Breast epithelium (tissue), 4 donors: Measurements from ENCODE around the gene KDM1B. TPM values are rescaled to one million over a fixed set of nuclear protein-coding genes. Genes with fewer than 3 reads are reported as not detected.
A peak's percentile ranks its signal among the peaks of the same experiment; 100 is the strongest.

Experiments
- DNase-seq, 2 donors: peaks; one replicate each; pipeline ENCODE4 v3.0.0-alpha.2; 2019; ENCODE audit warnings: low spot score in 2 of 2
- H3K27ac ChIP-seq, 2 donors: fragments of 200-600 bp; sonication (generic) in 1 of 2; one replicate each; pipeline ENCODE4 v1.5.1; 2016 to 2019; ENCODE audit warnings: mild to moderate bottlenecking in 1 of 2
- H3K27me3 ChIP-seq, 2 donors: fragments of 200-600 bp; sonication (generic) in 1 of 2; one replicate each; pipeline versions ENCODE4 v1.5.1 to v1.6.0; 2017 to 2019; ENCODE audit warnings: control low read depth in 1 of 2, mild to moderate bottlenecking in 1 of 2
- H3K36me3 ChIP-seq: fragments of 200-600 bp; one replicate; pipeline ENCODE4 v1.5.1; 2019
- H3K4me1 ChIP-seq, 2 donors: fragments of 200-600 bp; sonication (generic); one replicate each; pipeline ENCODE4 v1.5.1; 2016 to 2019; ENCODE audit warnings: control low read depth in 1 of 2
- H3K4me3 ChIP-seq, 3 donors: fragments of 200-600 bp; sonication (generic); 1 replicate in 2 of 3; 2 replicates in 1 of 3; pipeline ENCODE4 v1.5.1; 2016 to 2019; ENCODE audit warnings: mild to moderate bottlenecking in 3 of 3, moderate library complexity in 2 of 3
- H3K9me3 ChIP-seq, 2 donors: fragments of 200-600 bp; sonication (generic) in 1 of 2; one replicate each; pipeline ENCODE4 v1.5.1; 2016 to 2019; ENCODE audit warnings: control low read depth in 1 of 2
- CTCF ChIP-seq, 3 donors: fragments of 450-650 bp; IDR thresholded peaks; one replicate each; pipeline ENCODE4 v1.5.1; 2016 to 2017; ENCODE audit warnings: antibody characterized with exemption in 3 of 3, mild to moderate bottlenecking in 3 of 3, moderate library complexity in 3 of 3
- POLR2A ChIP-seq: fragments of 450-650 bp; IDR thresholded peaks from one replicate; pipeline ENCODE4 v1.6.1; 2016; ENCODE audit warnings: antibody characterized with exemption, mild to moderate bottlenecking, moderate library complexity
- POLR2AphosphoS5 ChIP-seq, 3 donors: sonication (generic); formaldehyde crosslinking; IDR thresholded peaks; one replicate each; pipeline ENCODE4 v1.6.1; 2017; ENCODE audit warnings: antibody characterized with exemption in 3 of 3
- intact Hi-C: fragments of 100-400 bp; cut with DNase I; formaldehyde crosslinking; loops from one replicate; pipeline ENCODE4 v1.15.1; 2023; ENCODE audit warnings: low total_unique reads
- total RNA-seq, 3 donors: library from RNA; depleted of rRNA; stranded (reverse); fragments of >200 nt; gene quantifications; one replicate each; pipeline ENCODE4 v1.1.0, GENCODE V29; 2016

Gene KDM1B
- total RNA-seq, 3 donors from 2014 or later, result 14.4 to 18.6 (median 16.2) TPM

- intact Hi-C loops, result no loop called here
- Histone ChIP-seq H3K27ac (peak overlapping the region; percentile 66 to 73), H3K9me3 (no peaks in the 10 kb centered on the region), H3K27me3 (no peaks in the 10 kb centered on the region), H3K4me1 (no peaks in the 10 kb centered on the region), H3K36me3 (no peaks in the 10 kb centered on the region), H3K4me3 (no peak overlapping the region)
- DNase-seq, result no peak
- TF ChIP-seq CTCF (IDR thresholded peaks at IDR 0.05) (no peak), POLR2A (no peak), POLR2AphosphoS5 (IDR thresholded peaks at IDR 0.05) (no peak)
Observed at GRCh38 chr6:18246205-18246604, 91.0 kb downstream of the KDM1B start.

DNA sequence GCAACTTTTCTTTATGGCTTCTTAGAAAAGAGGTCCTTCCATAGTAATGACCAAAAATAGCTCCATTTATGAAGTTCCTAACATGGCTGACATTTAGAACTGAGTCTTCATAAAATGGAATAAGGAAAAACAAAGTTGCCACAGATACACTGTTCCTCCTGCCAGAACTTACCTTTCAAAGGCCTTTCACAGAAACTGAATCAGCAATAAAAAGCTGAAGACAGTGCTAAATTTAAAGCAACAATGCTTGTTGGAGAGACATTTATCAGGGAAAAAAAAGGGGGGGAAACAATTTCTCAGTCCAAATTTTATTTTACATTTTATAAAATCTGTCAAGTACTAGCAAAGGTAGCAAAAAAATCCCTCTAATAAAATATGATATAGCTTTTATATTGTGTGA lies 91.8 kb downstream of the KDM1B start:
- TF ChIP-seq POLR2A (no peak), POLR2AphosphoS5 (IDR thresholded peaks at IDR 0.05) (no peak), CTCF (IDR thresholded peaks at IDR 0.05) (no peak)
- Histone ChIP-seq H3K4me1 (no peaks in the 10 kb centered on the region), H3K27ac (peak overlapping the region in 1 of 2 donors; percentile 73), H3K9me3 (no peaks in the 10 kb centered on the region), H3K36me3 (no peaks in the 10 kb centered on the region), H3K27me3 (no peaks in the 10 kb centered on the region), H3K4me3 (no peak overlapping the region)
- intact Hi-C loops, result no loop called here
- DNase-seq, result no peak

DNA sequence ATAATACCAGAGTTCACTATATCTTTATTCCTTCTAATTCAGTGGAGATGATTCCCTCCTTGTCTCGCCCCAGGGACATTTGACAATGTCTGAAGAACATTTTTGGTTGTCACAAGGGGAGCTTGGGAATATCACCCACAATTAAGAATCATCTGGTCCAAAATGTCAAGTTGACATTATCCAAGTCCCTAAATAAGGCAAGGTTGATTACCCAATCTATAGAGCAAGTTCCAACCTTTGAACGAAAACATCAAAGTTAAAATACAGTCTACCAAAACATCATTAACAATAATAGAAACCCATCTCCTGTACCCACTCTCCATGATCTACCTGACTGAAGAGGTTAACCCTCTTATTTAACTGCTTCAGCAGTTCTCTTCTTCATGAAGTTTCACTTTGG lies 93.5 kb downstream of the KDM1B start:
- H3K27me3 ChIP-seq, result no peaks in the 10 kb centered on the region
- H3K36me3 ChIP-seq, result no peaks in the 10 kb centered on the region
- no peaks in the 10 kb centered on the region for H3K9me3 ChIP-seq
- DNase-seq, result no peak
- H3K4me1 ChIP-seq, result no peaks in the 10 kb centered on the region
- no peak overlapping the region for H3K27ac ChIP-seq
- TF ChIP-seq CTCF (IDR thresholded peaks at IDR 0.05), result no peak
- TF ChIP-seq POLR2AphosphoS5 (IDR thresholded peaks at IDR 0.05), result no peak
- TF ChIP-seq POLR2A, result no peak
- intact Hi-C loops, result no loop called here
- H3K4me3 ChIP-seq, result no peak overlapping the region

DNA sequence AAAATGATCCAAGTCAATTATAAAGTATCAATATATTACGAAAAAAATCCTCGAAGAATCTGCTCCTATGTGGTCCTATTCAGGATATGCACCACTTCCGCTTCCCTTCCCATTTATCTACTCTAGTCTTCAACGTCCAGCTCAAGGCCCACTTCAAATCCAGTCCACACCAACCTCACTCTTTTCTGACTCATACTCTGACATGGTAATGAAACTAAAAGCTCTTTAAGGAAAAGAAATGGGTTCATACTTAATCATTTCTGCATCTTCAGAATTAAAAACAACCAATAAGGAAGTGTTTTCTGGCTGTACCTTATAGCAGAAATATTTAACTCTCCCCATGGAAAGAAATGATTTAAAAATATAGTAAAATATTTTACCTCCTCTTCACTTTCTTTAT lies 94.0 kb downstream of the KDM1B start:
- intact Hi-C loops, result no loop called here
- Histone ChIP-seq H3K9me3 (no peaks in the 10 kb centered on the region), H3K36me3 (peaks cover under 1% of the 10 kb centered on the region), H3K4me1 (no peaks in the 10 kb centered on the region), H3K27me3 (no peaks in the 10 kb centered on the region), H3K27ac (no peak overlapping the region), H3K4me3 (no peak overlapping the region)
- TF ChIP-seq POLR2A (no peak), POLR2AphosphoS5 (IDR thresholded peaks at IDR 0.05) (no peak)
- DNase-seq, result no peak

DNA sequence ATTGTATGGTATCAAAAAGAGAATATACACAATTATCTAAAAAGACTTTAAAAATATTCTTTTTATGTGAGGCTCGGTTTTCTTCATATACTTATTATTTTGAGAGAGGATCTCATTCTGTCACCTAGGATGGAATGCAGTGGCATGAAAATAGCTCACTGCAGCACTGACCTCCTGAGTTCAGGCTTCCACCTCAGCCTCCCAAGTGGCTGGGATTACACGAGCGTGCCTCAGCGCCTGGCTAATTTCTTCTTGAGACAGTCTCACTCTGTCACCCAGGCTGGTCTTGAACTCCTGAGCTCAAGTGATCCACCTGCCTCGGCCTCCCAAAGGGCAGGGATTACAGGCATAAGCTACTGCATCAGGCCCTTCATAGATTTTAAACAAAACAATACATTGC lies 98.4 kb downstream of the KDM1B start:
- TF ChIP-seq POLR2AphosphoS5 (IDR thresholded peaks at IDR 0.05) (no peak), CTCF (IDR thresholded peaks at IDR 0.05) (no peak), POLR2A (no peak)
- Histone ChIP-seq H3K27me3 (no peaks in the 10 kb centered on the region), H3K4me3 (no peak overlapping the region), H3K36me3 (peaks cover 9% of the 10 kb centered on the region), H3K27ac (no peak overlapping the region), H3K9me3 (no peaks in the 10 kb centered on the region), H3K4me1 (no peaks in the 10 kb centered on the region)
- DNase-seq, result no peak
- intact Hi-C loops, result no loop called here

DNA sequence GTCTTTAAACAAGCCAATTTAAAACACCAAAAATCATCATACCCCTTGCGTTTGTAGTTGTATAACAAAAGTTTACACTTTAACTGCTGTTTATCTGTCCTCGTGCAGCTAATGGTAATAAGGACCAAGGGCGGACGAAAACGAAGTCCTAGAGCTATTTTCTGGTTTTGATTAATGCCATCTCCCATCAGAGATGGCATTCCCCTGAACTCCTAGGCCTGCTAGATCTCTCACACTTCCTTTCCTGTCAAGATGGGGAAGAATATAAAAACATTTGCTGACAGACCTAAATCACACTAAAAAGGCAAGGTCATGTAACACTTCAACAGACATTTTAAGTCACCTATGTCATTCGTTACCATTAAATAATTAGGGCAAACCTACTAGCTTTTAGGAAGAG lies 99.6 kb downstream of the KDM1B start:
- no peaks in the 10 kb centered on the region for H3K4me1 ChIP-seq
- DNase-seq, result no peak
- H3K27me3 ChIP-seq, result no peaks in the 10 kb centered on the region
- no peaks in the 10 kb centered on the region for H3K9me3 ChIP-seq
- TF ChIP-seq CTCF (IDR thresholded peaks at IDR 0.05), result no peak
- no peak for TF ChIP-seq POLR2AphosphoS5 (IDR thresholded peaks at IDR 0.05)
- TF ChIP-seq POLR2A, result no peak
- H3K36me3 ChIP-seq, result peaks cover 9% of the 10 kb centered on the region
- H3K4me3 ChIP-seq, result no peak overlapping the region
- H3K27ac ChIP-seq, result no peak overlapping the region
- intact Hi-C loops, result no loop called here
